Endothelial cell of umbilical vein (primary cell): ENCODE results near the gene NDUFS3.

Experiments used
- CTCF ChIP-seq, 2 donors: IDR thresholded peaks; 1 replicate in 1 of 2; 2 replicates in 1 of 2; pipeline ENCODE4 v1.5.1; 2011; ENCODE audit warnings: low read length in 2 of 2, mild to moderate bottlenecking in 2 of 2, moderate library complexity in 2 of 2, control low read depth in 1 of 2, inconsistent platforms in 1 of 2, low read depth in 1 of 2; ENCODE audit not compliant: insufficient read depth in 1 of 2; ENCODE audit errors: extremely low read depth in 1 of 2
- EZH2 ChIP-seq: IDR thresholded peaks from 2 replicates; pipeline ENCODE4 v1.6.1; 2012; ENCODE audit warnings: borderline replicate concordance, low read depth, mild to moderate bottlenecking, moderate library complexity, low read length, inconsistent platforms; ENCODE audit not compliant: severe bottlenecking
- GATA2 ChIP-seq: IDR thresholded peaks from 2 replicates; pipeline ENCODE4 v1.7.0; 2011; ENCODE audit warnings: low read depth, mild to moderate bottlenecking, moderate library complexity, mixed read lengths, low read length; ENCODE audit not compliant: insufficient read length, insufficient read depth
- MAX ChIP-seq: IDR thresholded peaks from 2 replicates; pipeline ENCODE4 v1.6.1; 2011; ENCODE audit not compliant: insufficient read depth, insufficient read length
- MYC ChIP-seq: IDR thresholded peaks from one replicate; pipeline ENCODE4 v1.6.1; 2011; ENCODE audit warnings: mild to moderate bottlenecking, low read depth, low read length
- POLR2A ChIP-seq: IDR thresholded peaks from 2 replicates; pipeline ENCODE4 v1.6.1; 2012; ENCODE audit warnings: low read depth, mild to moderate bottlenecking, control low read depth, low read length
- POLR2AphosphoS5 ChIP-seq: IDR thresholded peaks from 2 replicates; pipeline ENCODE4 v1.6.1; 2012; ENCODE audit warnings: low read depth, mild to moderate bottlenecking, control low read depth, low read length, moderate library complexity; ENCODE audit not compliant: insufficient read depth

- TF ChIP-seq EZH2 (no peak), CTCF (IDR thresholded peaks at IDR 0.05; ENCODE audit: extremely low read depth in 1 of 2, insufficient read depth in 1 of 2, low read depth in 1 of 2, low read length in 2 of 2) (no peak), POLR2A (no peak), MYC (no peak), MAX (no peak), GATA2 (no peak), POLR2AphosphoS5 (no peak)
Observed at GRCh38 chr11:47550288-47551047, 28.4 kb upstream of the NDUFS3 start.
